ELR (cell line): Measurements from ENCODE around the gene RNLS.

Source experiments
- DNase-seq: peaks from one replicate; pipeline ENCODE4 v3.0.0-alpha.2; 2015; ENCODE audit warnings: low read depth

RNLS gene

DNA sequence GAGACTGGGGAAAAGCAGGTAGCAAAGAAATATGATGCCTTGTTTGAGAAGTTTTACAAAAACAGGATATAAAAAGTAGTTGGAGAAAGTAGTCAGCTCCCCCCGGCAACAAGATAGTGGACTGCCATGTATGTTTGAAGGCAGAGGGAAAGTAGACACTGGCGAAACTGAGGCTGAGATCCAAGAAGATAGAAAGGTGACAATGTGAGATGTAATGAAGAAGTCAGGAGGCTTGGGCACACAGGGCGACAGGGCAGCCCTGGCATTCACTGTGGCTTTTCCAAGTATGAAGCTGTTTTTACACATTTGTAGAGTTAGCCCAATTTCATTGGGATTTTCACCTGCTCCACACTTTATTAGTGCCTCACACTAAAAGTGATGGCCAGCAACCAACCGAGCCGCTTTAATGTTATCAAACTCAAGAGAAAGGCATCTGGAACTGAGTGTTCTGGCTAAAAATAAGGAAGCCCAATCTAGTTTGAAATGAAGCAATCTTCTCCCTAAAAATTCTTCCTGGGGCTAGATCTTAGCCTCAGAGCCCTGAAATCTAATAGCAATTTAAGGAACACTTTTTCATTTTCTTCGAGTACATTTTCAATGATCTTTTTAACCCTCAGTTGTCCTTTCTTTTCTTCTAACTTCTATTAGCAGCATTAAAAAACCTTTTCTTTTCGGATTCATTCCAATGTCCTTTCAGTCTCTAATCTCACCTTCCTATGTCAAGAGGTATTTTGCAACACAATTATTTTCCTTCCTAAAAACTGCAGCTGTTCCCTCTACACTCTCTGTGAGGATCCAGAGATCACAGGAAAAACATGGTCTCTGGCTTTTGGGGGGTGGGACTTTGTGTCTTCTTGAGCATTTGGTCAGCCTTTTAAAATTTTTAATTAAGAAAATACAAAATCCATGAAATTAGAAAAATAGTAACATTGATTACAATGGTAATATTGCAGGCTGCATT is 108.0 kb downstream of the RNLS start:
- DNase-seq: no peak

GRCh38 chr10:88473989-88474883 is 108.9 kb downstream of the RNLS start:
- DNase-seq: no peak

DNA sequence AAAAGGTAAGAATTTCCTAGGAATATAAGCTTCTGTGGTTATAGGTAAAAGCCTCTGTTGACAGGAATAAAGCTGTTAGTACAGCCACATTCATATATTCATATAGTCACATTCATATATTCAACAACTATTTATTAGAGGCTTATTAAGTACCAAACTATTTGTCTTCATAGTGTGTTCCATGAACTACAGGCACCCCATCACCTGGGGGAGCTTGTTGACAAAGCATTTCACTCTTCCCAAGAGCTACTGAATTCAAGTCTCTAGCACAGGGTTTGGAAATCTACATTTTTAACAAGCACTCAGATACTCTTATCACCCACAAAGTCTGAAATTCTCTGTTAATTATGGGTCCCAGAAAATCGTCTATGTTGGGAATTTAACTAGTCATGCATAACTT is 110.6 kb downstream of the RNLS start:
- DNase-seq: no peak

DNA sequence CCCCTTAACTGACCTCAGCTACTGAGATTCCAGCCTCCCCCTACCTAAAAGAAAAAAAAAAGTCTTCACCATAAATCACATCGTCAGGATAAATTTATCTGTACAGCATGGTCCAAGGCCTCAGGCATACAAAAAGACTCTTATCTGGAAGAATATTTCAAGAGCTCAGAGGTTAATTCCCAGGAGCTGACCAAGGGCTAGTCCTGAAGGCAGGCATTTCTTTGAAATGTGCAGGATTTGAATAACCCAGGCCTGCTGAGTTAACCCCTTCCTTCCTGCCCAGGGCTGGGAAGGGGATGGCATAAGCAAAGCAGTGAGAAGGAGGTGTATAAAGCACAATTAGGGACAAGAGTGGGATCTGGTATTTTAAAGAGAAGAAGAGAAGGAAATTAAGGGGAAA is 111.2 kb downstream of the RNLS start:
- no peak for DNase-seq

DNA sequence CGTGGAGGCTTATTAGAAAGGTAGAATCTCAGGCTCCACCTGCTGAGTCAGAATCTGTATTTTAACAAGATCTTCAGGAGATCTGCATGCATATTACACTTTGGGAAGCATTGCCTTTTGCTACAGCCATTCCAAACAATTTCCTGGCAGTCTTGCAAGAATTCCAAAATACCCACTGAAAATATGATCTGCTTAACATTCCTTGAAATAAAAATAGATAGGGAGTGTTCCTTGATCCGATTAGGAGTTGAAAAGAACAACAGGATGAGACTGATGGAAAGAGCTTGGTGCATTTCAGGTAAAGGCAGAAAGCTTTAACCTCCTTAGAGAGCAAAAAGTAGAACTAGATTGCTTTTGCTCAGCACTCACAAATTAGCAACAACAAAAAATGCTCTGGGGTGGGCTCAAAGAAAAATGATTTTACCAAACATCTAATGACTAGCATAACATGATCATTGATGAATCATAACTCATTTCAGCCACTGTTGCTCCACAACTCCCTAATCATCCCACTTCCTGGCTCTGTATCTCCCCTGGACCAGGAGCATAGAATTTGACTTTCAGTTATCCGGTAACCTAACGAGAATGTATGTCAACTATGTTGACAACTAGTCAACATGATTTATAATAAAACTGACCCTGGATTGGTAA is 115.2 kb downstream of the RNLS start:
- DNase-seq: peak; percentile 18

DNA sequence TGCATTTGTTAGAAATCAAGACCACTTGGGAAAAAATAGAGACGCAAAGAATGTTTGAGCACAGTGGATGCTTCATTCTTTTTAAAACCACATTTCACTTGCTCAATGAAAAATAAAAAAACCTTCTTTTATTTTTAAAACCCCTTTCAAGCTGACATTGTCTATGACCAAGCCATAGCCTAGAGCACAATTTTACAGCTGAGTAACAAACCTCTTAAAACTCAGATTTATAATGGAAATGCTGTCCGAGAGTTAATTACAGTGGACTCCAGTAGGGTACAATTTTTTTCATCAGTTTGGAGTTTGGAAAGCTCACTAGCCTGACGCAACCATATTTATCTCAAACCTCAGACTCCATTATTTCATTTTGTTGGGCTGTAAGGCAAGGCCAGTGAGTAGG is 116.3 kb downstream of the RNLS start:
- DNase-seq: no peak

DNA sequence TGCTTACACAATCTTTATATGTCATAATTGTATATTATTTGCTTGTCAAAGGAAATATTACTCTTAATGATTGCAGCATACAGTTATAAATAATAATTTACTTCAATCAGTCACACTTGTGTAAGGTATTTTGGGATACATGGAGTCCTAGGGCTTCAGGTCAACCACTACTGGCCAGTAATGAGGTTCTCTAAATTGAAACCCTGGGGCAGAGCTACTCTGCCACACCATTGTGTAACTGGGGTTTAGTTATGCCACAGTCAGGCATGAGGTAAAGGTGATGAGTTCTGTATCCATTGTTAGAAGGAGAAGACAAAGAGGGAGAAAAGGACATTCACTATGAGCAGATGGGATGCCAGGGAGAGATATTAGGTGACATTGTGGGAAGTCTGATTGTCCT is 117.4 kb downstream of the RNLS start:
- DNase-seq: no peak

- no peak for DNase-seq
These were observed 119.3 kb downstream of the RNLS start for GRCh38 chr10:88463811-88464210.

- no peak for DNase-seq
These were observed 121.7 kb downstream of the RNLS start for GRCh38 chr10:88461426-88461825.

DNA sequence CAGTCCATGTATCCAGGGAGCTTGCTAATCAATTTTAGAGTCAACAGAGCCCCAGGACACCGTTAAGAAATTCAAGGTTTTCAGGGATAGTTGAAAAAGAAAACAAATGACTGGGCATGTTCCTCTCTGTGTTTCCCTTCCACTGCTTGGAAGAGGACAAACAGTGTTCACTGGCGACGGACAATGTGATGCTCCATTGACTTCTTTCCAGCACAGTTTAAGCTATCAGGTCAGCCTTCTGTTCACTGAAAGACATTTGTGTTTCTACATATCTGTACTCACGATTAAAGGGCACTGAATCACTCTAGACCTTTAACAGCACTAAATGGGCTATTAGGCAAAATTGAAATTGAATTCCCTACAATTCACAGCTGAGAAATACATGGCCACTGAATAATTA is 123.6 kb downstream of the RNLS start:
- no peak for DNase-seq

DNA sequence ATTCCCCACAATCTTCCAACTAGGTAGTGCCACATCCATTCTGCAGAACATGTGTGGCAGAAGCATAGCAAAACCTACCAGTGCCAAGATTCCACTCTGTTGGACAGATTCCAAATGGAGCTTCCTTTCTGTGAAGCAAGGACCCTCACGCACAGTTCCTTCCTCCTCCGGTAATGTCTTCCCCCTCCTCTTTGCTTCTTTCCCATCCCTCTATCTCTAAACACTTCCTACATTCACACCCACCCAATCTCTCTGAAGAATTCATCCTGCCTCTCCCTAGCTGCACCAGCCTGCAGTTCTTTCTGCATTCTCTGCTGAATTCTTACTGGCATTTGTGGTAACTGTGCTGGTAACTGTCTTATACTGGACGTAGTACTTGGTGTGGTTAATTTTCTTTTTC is 124.9 kb downstream of the RNLS start:
- no peak for DNase-seq

DNA sequence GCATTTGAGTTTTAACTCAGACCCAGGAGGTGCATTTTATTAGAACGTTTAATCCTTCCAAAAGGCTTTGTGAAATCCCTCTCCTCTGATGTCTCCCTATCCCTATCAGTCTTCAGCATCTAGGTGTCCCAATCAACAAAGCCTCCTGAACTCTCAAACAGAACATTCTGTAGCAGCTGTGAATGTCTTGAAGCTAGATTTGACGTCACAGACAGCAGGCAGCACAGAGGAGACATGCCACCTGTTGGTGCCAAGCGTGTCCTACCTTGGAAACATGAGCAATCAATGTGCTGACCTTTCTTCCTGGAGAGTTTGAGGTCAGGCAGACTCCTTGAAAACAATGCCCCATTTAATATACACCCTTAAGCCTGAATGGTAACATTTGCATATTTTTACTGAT is 125.5 kb downstream of the RNLS start:
- DNase-seq: no peak

- peak; percentile 15 for DNase-seq
These were observed 126.4 kb downstream of the RNLS start for GRCh38 chr10:88456730-88457129.

DNA sequence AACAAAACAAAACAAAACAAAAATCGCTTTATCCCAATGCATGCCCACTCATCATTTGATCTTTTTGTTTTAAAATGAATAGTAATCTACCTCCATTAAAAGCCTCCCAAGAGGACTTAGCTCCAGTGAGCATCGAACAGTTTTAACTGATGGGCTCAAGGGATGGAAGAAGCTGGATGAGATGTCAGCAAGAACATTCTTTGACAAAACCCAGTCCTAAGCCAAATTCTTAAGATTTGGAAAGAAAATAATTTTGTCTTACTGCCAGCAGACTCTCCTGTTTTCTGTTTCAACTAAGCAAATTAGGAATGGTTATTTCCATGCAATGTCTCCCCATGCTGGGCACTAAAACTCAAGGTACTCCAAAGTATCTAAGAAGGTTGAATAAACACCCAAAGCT is 127.3 kb downstream of the RNLS start:
- DNase-seq: no peak

GRCh38 chr10:88450201-88450600 is 132.9 kb downstream of the RNLS start:
- DNase-seq: no peak

- no peak for DNase-seq
These were observed 140.4 kb downstream of the RNLS start for GRCh38 chr10:88442716-88443115.

DNA sequence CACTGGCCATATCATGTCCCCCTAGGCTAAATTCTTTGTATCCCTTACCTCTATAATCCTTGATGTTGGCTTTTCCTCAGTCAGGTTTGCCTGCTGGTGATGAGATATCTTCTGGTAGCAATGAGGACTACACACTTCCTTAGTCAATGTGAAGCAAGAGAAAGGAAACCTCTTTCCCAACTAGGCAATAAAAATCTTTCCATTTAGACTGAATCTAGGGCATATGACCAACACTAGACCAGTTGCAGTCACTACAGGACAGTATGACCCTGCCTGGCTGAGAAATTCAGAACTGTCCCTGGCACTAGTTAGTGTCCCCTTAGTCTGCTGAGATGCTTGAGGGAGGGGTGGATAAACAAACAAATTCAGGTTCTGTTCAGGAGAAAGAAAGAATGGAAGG is 142.6 kb downstream of the RNLS start:
- no peak for DNase-seq

DNA sequence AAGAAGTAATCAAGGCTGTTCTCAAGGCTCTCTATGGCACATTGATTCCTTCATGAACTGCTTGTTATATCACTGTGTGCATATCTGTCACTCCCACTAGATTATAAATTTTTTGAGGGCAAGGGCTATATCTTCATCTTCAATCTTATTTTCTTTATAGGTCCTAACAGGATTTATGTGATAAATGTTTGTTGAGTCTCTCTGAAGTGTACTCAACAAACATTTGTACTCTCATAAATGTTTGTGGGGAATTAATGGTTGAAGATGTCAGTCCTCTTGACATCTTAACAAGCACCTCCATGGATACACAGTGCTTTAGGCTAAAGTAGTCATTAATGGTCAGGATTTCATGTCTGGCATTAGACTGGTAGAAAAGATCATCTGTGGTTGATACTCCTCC is 143.2 kb downstream of the RNLS start:
- no peak for DNase-seq

- no peak for DNase-seq
These were observed 145.7 kb downstream of the RNLS start for GRCh38 chr10:88437411-88437810.

GRCh38 chr10:88433565-88434186 is 149.4 kb downstream of the RNLS start:
- DNase-seq: no peak

DNA sequence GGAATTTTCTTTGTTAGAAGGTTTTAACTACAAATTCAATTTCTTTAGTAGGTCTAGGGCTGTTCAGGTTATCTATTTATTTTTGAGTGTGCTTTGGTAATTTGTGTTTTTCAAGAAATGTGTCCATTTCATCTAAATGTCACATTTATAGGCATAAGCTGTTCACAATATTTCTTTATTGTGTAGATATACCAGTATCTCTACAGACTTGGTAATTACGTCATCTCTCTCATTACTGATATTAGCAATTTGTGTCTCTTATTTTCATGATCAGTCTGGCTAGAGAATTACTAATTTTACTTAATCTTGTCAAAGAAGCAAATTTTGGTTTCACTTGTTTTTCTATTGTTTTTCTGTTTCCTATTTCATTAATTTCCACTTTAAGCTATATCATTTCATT is 152.0 kb downstream of the RNLS start:
- no peak for DNase-seq

DNA sequence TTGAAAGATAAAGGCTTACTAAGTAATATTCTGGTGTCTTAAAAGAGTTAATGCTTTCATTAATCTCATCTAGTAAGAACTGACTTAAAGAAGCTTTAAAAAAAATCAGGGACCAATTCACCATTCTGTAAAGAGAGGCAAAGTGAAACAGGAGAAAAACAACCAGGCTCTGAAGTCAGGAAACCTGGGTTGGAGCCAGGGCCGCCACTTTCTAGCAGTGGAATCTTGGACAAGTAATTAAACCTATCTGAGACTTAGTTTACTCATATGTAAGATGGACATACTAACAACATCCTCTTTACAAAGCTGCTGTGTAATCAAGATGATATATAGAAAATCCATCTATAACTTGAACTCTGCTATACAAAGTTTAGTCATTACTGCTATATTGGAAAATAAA is 154.1 kb downstream of the RNLS start:
- no peak for DNase-seq
